ENCODE results near the gene KRT84. TPM values are rescaled to one million over a fixed set of nuclear protein-coding genes. Genes with fewer than 3 reads are reported as not detected.
"Not testable (repeated sequence)": the region's sequence is repeated elsewhere in the genome, so short reads cannot be mapped to it uniquely, and the experiment has no call there.

The KRT84 gene
- total RNA-seq, 1 donor from 2014 or later: not detected

DNA sequence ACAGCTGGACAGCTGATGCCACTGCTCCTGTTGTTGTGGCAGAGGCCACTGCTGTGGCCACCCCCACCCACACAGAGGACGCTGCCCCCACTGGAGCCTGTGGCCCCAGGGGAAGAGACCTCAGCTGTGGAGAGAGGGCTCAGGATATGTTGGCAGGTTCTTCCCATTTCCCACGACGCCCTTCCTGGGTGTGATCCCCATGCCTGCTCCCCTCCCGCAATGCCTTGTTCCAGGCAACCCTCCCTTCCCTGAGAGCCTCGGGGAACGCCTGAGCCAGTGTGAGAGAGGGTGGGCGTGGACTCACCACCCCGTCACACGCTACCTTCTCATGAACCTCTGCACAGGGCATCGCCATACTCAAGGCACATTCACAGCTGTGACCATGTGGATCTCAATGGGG is 26.4 kb upstream of the KRT84 start:
- intact Hi-C loops (cut with micrococcal nuclease): no loop called here

DNA sequence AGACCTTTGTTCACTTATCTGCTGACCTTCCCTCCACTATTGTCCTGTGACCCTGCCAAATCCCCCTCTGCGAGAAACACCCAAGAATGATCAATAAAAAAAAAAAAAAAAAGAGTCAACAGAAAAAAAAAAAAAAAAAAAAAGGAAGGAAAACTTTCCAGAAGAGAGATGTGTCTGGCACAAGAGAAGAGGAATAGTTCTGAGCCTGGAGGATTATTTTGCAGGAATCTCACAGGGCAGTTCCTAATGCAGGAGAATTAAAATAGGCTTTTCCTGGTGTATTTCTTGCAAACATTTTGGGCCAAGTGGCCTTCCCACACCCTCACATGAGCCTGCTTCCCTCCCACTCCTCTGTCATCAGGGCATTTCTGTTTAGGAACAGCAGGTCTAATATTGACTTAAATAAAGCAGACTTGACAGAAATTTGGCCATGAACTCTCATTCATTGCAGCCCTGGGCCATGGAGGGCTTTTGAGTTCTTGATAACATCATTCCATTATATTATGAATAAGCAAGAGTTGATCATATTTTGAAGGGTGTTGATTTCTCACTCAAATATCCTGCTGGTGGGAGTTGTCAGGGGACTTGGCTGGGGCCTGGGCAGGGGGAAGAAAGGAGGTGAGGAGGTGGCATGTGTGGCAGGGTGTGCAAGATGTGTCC is 25.3 kb upstream of the KRT84 start:
- intact Hi-C loops (cut with micrococcal nuclease): not testable (repeated sequence)

DNA sequence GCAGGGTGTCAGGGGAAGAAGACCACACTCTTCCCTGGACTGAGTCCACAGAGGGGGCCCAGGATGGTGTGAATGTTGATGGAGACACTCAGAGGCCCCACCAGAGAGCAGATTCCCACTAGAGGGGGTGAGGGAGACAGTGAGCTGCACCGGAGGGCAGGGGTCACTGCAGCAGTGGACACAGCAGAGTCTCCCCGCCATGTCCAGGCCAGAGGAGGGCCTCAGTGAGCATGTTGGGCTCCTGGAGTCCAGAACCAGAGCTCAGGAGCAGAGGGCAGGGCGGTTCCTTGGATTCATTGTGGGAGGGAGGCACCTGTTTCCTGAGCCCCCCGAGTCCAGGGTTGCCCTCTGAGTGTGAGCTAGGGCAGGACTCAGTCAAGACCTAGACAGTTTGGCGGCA is 22.5 kb upstream of the KRT84 start:
- intact Hi-C loops (cut with micrococcal nuclease): no loop called here

DNA sequence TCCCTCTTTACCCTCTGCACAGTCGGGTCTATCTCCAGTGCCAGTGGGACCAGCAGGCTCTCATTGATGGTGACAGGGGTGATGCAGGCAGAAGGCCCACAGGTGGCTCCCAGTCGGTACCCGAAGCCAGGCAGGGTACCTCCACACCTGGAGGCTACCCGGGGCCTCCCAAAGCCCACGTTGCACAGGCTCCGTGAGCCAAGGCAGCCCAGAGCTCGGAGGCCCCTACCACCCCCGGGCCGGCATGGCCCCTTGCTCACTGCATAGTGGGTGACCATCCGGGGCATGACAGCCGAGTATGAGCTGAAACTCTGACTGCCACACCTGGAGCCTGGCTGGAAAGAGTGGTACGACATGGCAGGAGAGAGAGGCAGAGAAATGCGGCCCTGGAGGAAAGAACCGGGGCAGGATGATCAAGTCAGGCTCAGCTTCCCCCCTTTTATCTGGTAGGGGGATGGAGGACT is 20.5 kb upstream of the KRT84 start, which contains the start of gene KRT82:
Gene KRT82 (minus strand): TSS at position 414 of the 464 bp plus-strand sequence. CDS start 58 bp downstream, at position 356.
- intact Hi-C loops (cut with micrococcal nuclease): no loop called here

DNA sequence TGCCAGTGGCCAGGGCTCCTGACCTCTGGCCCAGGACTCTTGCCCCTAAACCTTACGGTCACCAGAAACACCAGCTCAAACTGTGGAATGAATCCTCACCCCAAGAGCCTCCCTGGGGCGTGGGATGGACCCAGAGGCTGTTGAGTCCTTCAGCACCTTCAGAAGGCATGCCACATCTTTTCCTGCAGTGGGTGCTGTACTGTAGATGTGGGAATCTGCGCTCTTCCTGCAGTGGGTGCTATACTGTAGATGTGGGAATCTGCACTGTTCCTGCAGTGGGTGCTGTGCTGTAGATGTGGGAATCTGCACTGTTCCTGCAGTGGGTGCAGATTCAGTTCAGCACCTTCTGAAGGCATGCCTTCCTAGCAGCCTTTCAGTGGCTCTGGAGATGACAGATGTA is 19.5 kb upstream of the KRT84 start:
- intact Hi-C loops (cut with micrococcal nuclease): no loop called here

DNA sequence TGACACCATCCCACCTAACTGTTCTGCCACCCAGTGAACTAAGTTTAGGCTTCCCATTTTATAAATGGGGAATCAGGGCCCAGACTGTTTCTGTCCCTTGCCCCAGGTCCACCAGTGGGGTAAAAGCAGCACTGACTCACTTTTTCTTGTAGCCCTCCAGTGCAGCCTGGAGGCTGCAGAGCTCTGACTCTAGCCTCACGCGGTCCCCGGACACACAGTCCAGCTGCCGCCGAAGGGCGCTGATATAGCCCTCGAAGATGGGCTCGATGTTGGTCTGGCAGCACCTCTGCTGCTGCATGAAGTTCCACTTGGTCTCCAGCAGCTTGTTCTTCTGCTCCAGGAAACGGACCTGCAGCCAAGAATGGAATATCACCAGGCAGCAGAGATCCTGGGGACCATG is 18.1 kb upstream of the KRT84 start:
- intact Hi-C loops (cut with micrococcal nuclease): no loop called here

DNA sequence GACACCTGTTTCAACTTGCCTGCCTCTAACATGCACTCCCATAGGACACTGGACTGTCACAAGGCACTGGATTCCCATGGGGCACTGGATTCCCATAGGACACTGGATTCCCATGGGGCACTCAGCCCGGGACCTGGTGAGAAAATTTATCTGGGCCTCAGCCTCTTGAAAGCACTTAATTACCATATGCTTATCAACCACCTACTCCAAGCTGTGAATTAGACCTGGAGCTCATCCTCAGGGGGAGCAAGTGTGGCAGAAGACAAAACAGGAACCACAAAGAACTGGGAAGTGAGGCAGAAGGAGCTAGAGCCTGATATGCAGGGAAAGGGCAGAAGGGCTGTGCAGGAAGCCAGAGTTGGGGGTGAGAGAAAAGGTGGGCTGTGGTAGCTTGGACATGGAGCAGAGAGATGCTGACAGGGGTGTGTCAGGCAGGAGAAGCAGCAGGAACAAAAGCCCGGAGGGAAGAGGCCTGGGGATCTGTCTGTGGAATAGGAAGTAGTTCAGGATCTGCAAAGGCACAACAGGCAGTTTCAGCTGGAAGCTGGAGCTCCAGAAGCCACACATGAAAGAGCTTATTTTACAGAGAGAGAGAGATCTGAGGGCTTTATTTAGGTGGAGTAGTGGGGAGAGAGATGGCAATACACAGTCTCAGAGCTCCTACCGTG is 17.6 kb upstream of the KRT84 start:
- intact Hi-C loops (cut with micrococcal nuclease): no loop called here

DNA sequence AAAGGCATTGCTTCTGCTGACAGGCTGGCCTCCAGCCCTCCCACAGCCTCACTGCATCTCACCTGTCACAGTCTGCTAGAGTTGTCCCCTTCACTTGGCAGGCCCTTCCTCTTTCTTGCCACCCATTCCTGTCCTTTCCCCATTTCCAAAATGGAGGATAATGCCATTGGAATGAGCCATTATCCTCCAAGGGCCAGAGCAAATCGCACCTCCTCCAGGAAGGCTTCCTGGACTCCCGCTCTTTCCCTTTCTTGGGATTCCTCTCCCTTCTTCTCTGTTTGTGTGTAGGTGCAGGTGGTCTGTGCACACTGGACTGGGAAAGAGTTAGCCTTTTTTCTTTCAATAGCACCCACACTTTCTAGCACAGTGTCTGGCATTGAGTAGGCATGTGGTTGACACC is 16.9 kb upstream of the KRT84 start:
- intact Hi-C loops (cut with micrococcal nuclease): no loop called here

DNA sequence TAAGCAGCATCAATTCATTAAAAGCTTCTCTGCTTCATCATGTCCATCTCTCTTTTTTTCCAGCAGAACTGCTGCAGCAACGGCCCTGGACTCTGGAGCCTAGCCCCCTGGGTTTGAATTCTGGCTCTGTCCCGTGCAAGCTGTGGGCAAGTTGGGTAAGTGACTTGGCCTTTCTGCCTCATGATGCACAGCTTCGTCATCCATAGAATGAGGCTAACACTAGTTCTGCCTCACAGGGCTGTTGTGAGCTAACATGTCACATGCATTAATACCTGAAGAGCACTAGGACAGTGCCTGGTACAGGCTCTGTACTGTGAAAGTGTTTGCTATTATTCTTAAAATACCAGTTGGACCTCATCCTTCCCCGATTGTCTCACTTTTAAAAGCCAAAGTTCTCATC is 16.5 kb upstream of the KRT84 start:
- intact Hi-C loops (cut with micrococcal nuclease): no loop called here

DNA sequence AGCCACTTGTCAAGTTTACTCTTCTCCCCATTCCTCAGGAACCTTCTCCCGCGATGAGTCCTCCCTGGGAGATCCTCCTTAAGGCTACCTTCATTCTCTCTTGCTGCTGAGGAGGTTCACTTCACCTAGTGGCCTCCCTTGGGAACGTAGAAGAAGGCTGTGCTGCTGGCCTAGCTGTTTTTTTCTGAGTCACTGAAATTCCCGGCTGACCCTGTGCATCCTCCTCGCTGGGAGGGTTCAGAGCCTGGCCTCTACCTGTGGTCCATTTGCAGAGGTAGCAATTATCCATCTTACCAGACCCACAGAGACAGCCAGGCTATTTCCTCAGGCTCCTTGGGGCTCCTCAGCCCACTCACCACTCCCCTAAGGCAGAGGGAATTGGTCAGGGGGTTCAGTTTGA is 16.1 kb upstream of the KRT84 start:
- intact Hi-C loops (cut with micrococcal nuclease): no loop called here

DNA sequence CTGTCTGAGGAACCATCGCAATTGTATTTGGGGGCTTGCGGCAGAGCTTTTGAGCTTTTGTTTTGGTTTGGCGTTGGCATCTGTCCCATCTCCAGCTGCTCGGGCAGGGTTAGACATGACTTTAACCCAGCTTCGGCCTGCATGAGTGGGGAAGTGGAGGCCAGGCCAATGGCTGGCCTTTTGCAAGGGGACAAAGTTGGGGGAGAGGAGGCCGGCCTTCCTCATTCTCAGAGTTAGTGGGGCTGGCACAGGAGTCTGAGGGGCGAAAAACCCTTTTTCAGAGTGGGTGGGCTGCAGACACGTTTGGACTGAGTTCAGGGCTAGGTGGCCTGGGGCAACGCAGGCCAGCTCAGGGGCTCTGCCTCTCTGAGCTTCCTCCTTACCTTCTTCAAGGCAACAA is 15.5 kb upstream of the KRT84 start:
- intact Hi-C loops (cut with micrococcal nuclease): no loop called here

DNA sequence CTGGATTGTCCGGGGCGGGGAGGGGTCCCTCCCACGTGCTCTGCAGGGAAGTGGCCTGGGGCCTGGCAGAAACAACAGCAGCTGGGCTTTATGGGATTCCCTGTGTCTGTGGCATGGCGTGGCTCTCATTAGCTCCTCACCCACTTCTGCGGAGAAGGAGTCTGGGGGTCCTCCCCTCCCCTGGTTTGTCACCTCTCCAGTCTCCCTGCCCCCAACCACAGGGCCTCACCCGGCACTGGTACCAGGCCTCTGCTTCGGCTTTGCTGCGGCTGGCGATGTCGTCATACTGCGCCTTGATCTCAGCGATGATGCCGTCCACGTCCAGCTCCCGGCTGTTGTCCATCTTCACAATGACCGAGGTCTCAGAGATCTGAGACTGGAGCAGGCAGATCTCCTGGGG is 14.3 kb upstream of the KRT84 start:
- intact Hi-C loops (cut with micrococcal nuclease): no loop called here

DNA sequence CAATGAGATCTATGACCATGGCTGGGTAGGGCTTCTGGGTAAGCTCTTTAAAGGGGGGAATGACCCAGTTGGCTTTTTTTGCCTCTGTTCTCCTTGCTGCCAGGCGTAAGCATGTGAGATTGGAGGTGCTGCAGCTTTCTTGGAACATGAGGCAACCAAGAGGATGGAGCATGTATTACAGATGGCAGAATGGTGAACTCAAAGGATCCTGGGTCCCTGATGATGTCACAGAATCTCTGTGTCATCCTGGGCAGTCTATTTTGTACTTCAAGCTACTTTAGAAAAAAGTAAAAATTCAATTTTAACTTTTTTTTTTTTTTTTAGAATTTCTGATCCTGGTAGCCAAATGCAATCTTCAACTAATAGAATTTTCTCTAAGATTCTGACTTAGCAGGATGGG is 12.7 kb upstream of the KRT84 start:
- intact Hi-C loops (cut with micrococcal nuclease): no loop called here

DNA sequence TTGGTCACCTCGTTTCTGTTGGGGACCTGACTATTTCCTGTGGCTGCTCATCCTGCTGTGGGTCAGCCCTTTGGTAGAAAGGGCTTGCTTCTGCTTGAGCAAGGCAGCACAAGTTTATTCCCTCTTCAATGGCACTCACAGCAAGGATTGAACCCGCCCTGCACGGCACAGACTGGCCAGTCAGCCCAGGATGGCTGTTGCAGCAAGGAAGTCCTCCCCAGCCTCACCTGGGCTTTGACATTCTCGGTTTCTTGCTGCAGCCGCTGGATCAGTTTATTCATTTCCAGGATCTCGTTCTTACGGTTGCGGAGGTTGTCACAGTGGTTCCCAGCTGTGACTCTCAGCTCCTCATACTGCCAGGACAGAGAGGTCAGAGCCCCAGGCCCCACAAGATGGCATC is 11.2 kb upstream of the KRT84 start:
- intact Hi-C loops (cut with micrococcal nuclease): no loop called here

DNA sequence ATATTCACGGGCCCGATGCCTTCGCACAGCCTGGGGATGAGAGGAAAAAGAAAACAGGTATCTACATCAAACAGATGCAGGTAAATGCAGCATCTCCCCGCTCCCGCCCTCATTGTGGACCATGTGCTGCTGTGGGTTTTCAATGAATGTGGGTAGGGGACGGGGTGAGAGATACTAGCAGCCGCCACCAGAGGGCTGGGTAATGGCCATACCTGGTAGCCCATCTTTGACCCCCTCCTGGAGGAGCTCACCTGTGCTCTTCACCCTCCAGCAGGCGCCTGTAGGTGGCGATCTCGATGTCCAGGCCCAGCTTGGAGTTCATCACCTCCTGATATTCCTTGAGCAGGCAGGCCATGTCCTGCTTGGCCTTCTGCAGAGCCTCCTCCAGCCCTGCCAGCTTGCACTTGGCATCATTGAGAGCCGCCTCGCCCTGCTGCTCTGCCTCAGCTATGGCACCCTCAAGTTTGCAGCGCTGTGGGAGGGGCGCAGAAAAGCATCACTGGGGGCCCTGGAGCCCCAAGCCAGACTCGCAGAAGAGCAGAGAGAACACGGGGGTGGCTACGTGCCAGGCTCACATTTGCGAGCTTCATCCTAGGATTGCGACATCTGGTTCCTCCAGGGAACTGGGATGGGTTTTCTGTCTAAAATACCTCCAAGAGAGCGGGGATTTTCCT is 10.4 kb upstream of the KRT84 start:
- intact Hi-C loops (cut with micrococcal nuclease): no loop called here

DNA sequence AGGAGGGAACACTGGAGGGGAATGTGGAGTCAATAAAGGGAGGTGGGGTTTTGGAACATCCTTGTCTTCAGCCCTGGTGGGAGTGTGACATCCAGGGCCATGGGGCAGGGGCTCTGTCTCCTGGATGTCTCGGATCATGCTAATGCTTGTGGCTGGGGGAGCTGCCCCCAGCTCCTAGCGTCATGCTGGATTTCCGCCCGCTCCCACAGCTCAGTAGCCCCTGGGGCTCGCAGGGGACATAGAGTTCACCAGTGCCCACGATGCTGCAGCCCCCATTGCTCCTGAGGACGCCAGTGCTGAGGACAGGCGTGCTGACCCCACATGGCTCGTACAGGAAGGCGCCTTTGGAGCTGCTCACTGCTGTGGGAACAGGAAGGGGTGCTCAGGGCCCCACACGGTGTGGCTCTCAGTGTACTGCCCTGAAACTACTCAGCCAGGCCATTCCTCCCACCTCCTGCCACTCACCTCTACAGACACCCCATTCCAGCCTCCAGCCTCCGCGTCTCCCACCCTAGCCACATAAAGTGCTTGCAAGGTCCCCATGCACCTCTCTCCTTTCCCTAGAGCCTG is 9.5 kb upstream of the KRT84 start:
- intact Hi-C loops (cut with micrococcal nuclease): no loop called here

DNA sequence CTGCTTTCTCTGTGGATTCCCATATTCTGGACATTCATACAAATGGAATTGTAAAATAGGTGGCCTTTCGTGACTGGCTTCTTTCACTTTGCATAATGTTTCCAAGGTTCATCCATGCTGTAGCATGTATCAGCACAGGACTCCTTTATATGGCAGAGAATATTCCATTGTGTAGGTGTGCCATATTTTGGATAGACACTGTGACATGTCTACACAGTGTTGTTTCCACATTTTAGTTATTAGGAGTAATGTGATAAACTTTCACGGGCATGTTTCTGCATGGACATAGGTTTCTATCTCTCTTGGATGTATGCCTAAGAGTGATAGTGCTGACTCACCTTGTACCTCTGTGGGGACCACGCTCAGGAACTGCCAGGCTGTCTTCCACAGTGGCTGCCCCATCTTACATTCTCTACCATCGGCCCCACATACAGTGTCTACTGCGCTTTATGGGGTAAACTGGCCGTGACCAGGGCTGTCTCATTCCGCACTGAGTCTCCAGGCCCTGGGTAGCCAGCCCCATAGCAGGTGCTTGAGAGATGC is 7.1 kb upstream of the KRT84 start:
- intact Hi-C loops (cut with micrococcal nuclease): no loop called here

DNA sequence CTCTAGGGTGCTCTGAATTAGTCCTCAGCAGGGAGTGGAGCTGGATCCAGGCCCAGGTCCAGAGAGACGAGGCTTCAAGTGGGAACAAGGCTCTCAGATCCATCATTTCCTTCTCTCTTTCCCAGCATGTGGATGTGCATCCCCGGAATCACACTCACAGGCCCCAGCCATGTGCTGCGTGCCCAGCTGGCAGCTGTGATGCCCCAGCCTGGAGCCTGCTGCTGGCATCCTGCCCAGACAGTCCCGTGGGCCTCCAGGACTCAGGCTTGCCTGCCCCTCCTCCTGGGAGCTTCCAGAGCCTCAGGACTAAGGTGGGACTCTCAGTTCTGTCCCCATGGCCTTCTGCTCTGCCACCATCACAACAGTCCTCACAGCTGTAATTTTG is 6.2 kb upstream of the KRT84 start:
- intact Hi-C loops (cut with micrococcal nuclease): no loop called here

DNA sequence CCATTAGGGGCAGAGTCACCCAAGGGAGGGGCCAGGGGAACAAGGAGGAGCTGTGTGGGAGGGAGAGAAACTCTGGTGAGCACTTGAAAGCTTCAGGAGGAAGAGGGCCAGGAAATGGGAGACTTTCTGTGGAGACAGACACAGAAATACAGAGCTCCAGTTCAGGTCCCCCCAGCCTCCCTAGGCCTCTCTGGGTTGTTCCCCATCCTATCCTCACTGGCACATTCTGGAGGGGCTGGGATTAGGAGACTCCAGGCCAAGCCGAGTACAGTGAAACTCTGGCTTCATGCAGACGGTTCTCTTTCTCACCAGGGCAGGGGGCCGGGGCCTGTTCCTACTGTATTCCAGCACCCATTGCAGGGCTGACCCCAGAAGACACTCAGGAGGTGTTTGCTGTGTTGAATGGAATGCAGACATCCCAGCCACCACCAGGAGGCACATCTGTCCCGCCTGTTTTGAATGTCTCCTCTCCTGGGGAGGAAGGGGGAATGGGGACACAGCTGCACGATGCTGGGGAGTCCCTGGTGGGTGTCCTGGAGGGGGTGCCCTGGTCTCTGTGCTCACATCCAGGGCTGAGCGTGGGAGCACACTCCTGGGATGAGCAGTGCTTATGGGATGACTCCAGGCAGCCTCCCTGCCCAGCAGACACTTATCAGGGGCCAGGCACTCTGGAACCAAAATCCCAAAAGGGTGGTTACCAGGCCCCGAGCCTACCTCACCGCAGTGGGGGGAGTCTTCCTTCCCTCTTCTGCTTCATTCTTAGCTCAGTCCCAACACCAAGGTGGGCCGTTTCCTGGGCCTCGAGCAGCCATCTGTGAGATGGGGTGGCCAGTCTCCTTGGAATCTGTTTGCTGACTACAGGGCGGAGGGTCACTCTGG is 5.5 kb upstream of the KRT84 start:
- intact Hi-C loops (cut with micrococcal nuclease): no loop called here

DNA sequence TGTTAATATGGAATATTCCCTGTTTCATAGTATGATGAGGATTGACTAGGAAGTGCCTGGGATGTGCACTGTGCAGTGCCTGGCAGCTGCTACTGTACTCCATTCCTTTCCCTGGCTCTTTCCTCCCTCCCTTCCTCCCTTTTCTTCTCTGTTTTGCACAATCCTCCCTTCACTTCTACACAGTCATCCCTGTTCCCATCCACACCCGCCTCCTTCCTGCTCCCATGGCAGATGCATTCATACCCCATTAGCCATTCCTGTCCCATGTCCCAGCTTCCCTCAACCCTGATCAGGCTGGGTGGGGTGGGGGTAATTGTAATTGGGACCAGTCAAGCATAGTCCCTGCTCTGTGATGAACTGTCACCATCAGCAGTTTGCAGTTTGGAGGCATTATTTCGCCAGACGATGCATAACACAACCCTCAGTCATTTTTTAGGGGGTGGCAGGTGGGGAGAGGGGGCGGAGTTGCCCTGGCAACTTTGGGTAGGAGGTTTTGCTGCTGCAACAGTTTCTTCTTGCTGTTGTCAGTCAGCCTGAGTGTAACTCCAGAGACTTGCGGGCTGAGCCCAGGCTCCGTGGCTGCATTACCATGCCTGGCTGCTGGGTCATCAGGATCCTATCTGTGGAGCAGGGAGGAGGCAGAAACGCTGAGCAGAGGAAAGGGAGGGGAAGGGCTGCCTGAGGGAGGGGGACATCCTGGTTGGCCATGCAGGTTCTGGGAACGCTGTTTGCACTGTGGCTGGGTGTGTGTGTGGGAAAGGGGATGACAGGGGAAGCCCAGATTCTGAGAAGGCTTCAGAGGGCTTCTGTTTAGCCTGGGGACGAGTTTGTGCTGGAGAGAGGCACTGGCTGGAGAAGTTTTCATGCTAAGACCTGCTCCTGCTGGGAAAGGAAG is 4.1 kb upstream of the KRT84 start:
- intact Hi-C loops (cut with micrococcal nuclease): no loop called here
